UCSD-AML1 (cell line): Measurements from ENCODE around the gene FLOT1.

Source experiments
- DNase-seq: peaks from one replicate; lab custom pipeline; 2025; ENCODE audit not compliant: unreplicated experiment; lab: John Stamatoyannopoulos, UW

Gene FLOT1

GRCh38 chr6:30742316-30743098 is at the start of gene FLOT1:
Gene FLOT1 (minus strand): TSS chr6:30742687. CDS start chr6:30742189, 498 bp downstream.
- peak; percentile 98 for DNase-seq

- DNase-seq, result no peak
Measured at GRCh38 chr6:30790724-30791383, 48.4 kb upstream of the FLOT1 start.

- DNase-seq, result no peak
Measured at GRCh38 chr6:30789606-30790005, 47.1 kb upstream of the FLOT1 start.

- no peak for DNase-seq
Measured at GRCh38 chr6:30787954-30788353, 45.5 kb upstream of the FLOT1 start.

- no peak for DNase-seq
Measured at GRCh38 chr6:30782425-30783014, 40.0 kb upstream of the FLOT1 start.

GRCh38 chr6:30781743-30782424 is 39.4 kb upstream of the FLOT1 start:
- peak; percentile 86 for DNase-seq

- DNase-seq, result no peak
Measured at GRCh38 chr6:30781395-30781742, 38.9 kb upstream of the FLOT1 start.

GRCh38 chr6:30780642-30780920 is 38.1 kb upstream of the FLOT1 start:
- no peak for DNase-seq

GRCh38 chr6:30779850-30780641 is 37.6 kb upstream of the FLOT1 start:
- DNase-seq, result no peak

- no peak for DNase-seq
Measured at GRCh38 chr6:30778001-30778635, 35.6 kb upstream of the FLOT1 start.

GRCh38 chr6:30777155-30777485 is 34.6 kb upstream of the FLOT1 start:
- no peak for DNase-seq

GRCh38 chr6:30776390-30777154 is 34.1 kb upstream of the FLOT1 start:
- DNase-seq, result no peak

- DNase-seq, result no peak
Measured at GRCh38 chr6:30775104-30775503, 32.6 kb upstream of the FLOT1 start.

GRCh38 chr6:30774701-30775100 is 32.2 kb upstream of the FLOT1 start:
- DNase-seq, result no peak

- DNase-seq, result no peak
Measured at GRCh38 chr6:30770592-30770991, 28.1 kb upstream of the FLOT1 start.

- DNase-seq, result no peak
Measured at GRCh38 chr6:30769853-30770524, 27.5 kb upstream of the FLOT1 start.

- peak; percentile 48 for DNase-seq
Measured at GRCh38 chr6:30769088-30769852, 26.8 kb upstream of the FLOT1 start.

- no peak for DNase-seq
Measured at GRCh38 chr6:30768634-30769087, 26.2 kb upstream of the FLOT1 start.

- no peak for DNase-seq
Measured at GRCh38 chr6:30767944-30768301, 25.4 kb upstream of the FLOT1 start.
